A549 (cell line): ENCODE measurements around the gene CEBPB. TPM values are rescaled to one million over a fixed set of nuclear protein-coding genes. Genes with fewer than 3 reads are reported as not detected.

ENCODE experiments used
- ATAC-seq, 2 experiments: fragments of 200-7000 bp in 1 of 2; fragments of >200 bp in 1 of 2; cut with Nextera tagmentation in 1 of 2; cut with Tn5 transposase in 1 of 2; 3 replicates each; pipeline versions ENCODE4 v1.8.0 to v1.9.1; 2018 to 2020; ENCODE audit warnings: mild to moderate bottlenecking in 1 of 2, moderate library complexity in 1 of 2
- CTCF ChIA-PET: fragments of 300-600 bp; sonication (Branson Sonifier 250); formaldehyde crosslinking; extraction: SDS; loops from one replicate; lab custom pipeline; 2021; ENCODE audit warnings: antibody characterized with exemption, inconsistent platforms; lab: Yijun Ruan, JAX
- POLR2A ChIA-PET: fragments of 350-600 bp; formaldehyde crosslinking; extraction: SDS; loops from one replicate; lab custom pipeline; 2021; ENCODE audit warnings: antibody characterized with exemption, inconsistent platforms; lab: Yijun Ruan, JAX
- DNase-seq, 2 experiments: peaks; one replicate each; pipeline versions ENCODE4 v3.0.0 to v3.0.0-alpha.2; 2011 to 2016; ENCODE audit warnings: low read depth in 1 of 2, low spot score in 1 of 2
- FAIRE-seq: peaks from 2 replicates; lab custom pipeline; 2011; peaks lifted over from hg19 to GRCh38; lab: Jason Lieb, UNC
- H3K27ac ChIP-seq, 2 experiments: fragments of >200 bp; sonication (Bioruptor Twin); formaldehyde crosslinking; 3 replicates each; pipeline ENCODE4 v1.5.1; 2016 to 2017
- H3K4me1 ChIP-seq: fragments of >200 bp; sonication (Bioruptor Twin); formaldehyde crosslinking; 3 replicates; pipeline ENCODE4 v1.6.1; 2016
- H3K4me2 ChIP-seq: fragments of >200 bp; sonication (Bioruptor Twin); formaldehyde crosslinking; 3 replicates; pipeline ENCODE4 v1.6.1; 2016
- H3K4me3 ChIP-seq: fragments of >200 bp; sonication (Bioruptor Twin); formaldehyde crosslinking; 3 replicates; pipeline ENCODE4 v1.5.1; 2016
- H3K9me3 ChIP-seq: fragments of >200 bp; sonication (Bioruptor Twin); formaldehyde crosslinking; 3 replicates; pipeline ENCODE4 v1.6.1; 2016
- CEBPB ChIP-seq, 2 experiments: fragments of >200 bp in 1 of 2; sonication (Bioruptor Twin) in 1 of 2; formaldehyde crosslinking in 1 of 2; IDR thresholded peaks; 2 replicates each; pipeline ENCODE4 v1.6.1; 2012 to 2016
- E2F6 ChIP-seq: IDR thresholded peaks from 2 replicates; pipeline ENCODE4 v1.6.1; 2012; ENCODE audit warnings: low read depth, borderline replicate concordance
- GATA3 ChIP-seq: IDR thresholded peaks from 2 replicates; pipeline ENCODE4 v1.6.1; 2012; ENCODE audit warnings: borderline replicate concordance
- JUN ChIP-seq, 2 experiments: fragments of >200 bp; sonication (Bioruptor Twin); formaldehyde crosslinking; IDR thresholded peaks; 2 replicates in 1 of 2; 3 replicates in 1 of 2; pipeline ENCODE4 v1.6.1; 2016 to 2017
- MAX ChIP-seq: IDR thresholded peaks from 2 replicates; pipeline ENCODE4 v1.6.1; 2012
- NFE2L2 ChIP-seq: fragments of 150-350 bp; conservative IDR thresholded peaks from 2 replicates; pipeline ENCODE4 v1.6.1; 2014; ENCODE audit warnings: low read length
- POLR2AphosphoS2 ChIP-seq: conservative IDR thresholded peaks from 2 replicates; pipeline ENCODE4 v1.6.1; 2012; ENCODE audit warnings: low read length, improper control_type of control experiment, inconsistent platforms
- RAD21 ChIP-seq, 2 experiments: fragments of >200 bp in 1 of 2; sonication (Bioruptor Twin) in 1 of 2; formaldehyde crosslinking in 1 of 2; IDR thresholded peaks in 1 of 2; conservative IDR thresholded peaks in 1 of 2; 2 replicates in 1 of 2; 3 replicates in 1 of 2; pipeline ENCODE4 v1.6.1; 2012 to 2018; ENCODE audit warnings: inconsistent platforms in 1 of 2
- RCOR1 ChIP-seq: fragments of 150-350 bp; IDR thresholded peaks from 2 replicates; pipeline ENCODE4 v1.6.1; 2014; ENCODE audit warnings: antibody characterized with exemption, low read length, low read depth
- TFCP2L1 ChIP-seq: fragments of 250-450 bp; sonication (Bioruptor Pico); IDR thresholded peaks from 2 replicates; pipeline ENCODE4 v1.5.0; 2021; ENCODE audit warnings: mild to moderate bottlenecking
- ZNF302 ChIP-seq: fragments of 250-450 bp; sonication (Bioruptor Pico); IDR thresholded peaks from 2 replicates; pipeline ENCODE4 v1.9.0; 2021; ENCODE audit warnings: inconsistent platforms, mild to moderate bottlenecking, moderate library complexity
- WGBS: methylation state at CpG from one replicate; pipeline ENCODE4 v1.1.6; 2017; ENCODE audit errors: missing lambda C conversion rate; 5-methylcytosine and 5-hydroxymethylcytosine counted together
- polyA plus RNA-seq, 4 experiments: library from polyadenylated mRNA; depleted of rRNA in 3 of 4; stranded (reverse); fragments of >200 nt; fragmentation: RNase III in 1 of 4; extraction: RNeasy Plus Mini Kit Qiagen cat#74134 plus additional on column Dnase treatment in 1 of 4; gene quantifications; 2 replicates in 3 of 4; 3 replicates in 1 of 4; pipeline ENCODE4 v1.2.3, GENCODE V29; 2011 to 2017
- TF ChIP-seq, protein P1 (sequence below): fragments of 250-450 bp; sonication (Bioruptor Pico); IDR thresholded peaks from 2 replicates; pipeline ENCODE4 v1.5.0; 2020; ENCODE audit warnings: low read depth, mild to moderate bottlenecking, moderate library complexity
- TF ChIP-seq, protein P2 (sequence below): fragments of >200 bp; sonication (Bioruptor Twin); formaldehyde crosslinking; IDR thresholded peaks from 3 replicates; pipeline ENCODE4 v1.5.1; 2016
- TF ChIP-seq, protein P3 (sequence below): fragments of 450-650 bp; IDR thresholded peaks from 2 replicates; pipeline ENCODE4 v1.6.1; 2014; ENCODE audit warnings: antibody characterized with exemption

The CEBPB gene
- polyA plus RNA-seq, 2 of the 4 experiments (the other 2 are of a cell fraction) = 45.4 to 74.0 TPM

GRCh38 chr20:50192364-50193198 lies 2.0 kb downstream of the CEBPB start (continued):
- TF ChIP-seq, protein P1, sequence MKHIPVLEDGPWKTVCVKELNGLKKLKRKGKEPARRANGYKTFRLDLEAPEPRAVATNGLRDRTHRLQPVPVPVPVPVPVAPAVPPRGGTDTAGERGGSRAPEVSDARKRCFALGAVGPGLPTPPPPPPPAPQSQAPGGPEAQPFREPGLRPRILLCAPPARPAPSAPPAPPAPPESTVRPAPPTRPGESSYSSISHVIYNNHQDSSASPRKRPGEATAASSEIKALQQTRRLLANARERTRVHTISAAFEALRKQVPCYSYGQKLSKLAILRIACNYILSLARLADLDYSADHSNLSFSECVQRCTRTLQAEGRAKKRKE (CRISPR knock-in tag) = no peak
- TF ChIP-seq E2F6 = peak; percentile 51; the same call in 1 of the 2 replicates
- peak in 1 of 2 experiments; percentile 16; a peak in 1 of 5 replicates for TF ChIP-seq JUN (IDR thresholded peaks at IDR 0.05)

DNA sequence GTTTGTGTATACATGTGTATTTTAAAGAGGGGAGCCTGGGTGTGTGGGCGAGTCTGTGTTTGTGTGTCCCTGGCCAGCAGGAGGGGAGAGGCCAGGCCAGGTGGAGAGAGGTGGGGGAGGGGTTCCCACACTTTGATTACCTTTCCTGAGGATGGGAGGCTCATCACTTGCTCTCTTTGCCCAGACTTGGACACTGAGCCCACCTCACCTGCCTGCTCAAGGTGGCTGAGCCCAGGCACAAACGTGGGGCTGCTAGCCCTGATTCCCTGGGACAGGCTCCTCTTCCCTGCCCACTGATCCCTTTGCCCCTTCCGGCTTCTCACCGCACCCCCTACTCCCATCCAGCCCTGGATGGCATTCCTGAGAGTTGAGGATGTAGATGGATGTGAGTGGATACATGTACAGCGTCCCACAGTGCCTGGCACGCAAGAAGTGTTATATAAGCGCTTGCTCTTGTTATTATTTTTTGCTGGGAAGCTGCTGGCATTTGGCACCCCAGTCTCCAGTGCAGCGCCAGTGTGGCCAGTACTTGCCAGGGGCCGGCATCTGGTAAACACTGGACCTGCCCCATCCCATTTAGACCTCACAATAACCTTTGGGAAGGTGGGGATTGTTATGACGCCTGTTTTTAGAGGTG lies 2.7 kb downstream of the CEBPB start:
- Histone ChIP-seq H3K9me3 (peaks cover under 1% of the 10 kb centered on the region; the same call in 1 of the 3 replicates), H3K27ac (peak overlapping the region; percentile 97 to 98), H3K4me2 (peak overlapping the region; percentile 92), H3K4me1 (peaks cover 46% of the 10 kb centered on the region), H3K4me3 (peak overlapping the region; percentile 98)
- ATAC-seq = no peak
- ChIA-PET CTCF (interaction anchor here (1.0 to 4.6 kb wide), 4 partner anchors 24 to 270 kb away, joined by 4 to 26 read pairs (median 4); no protein-coding TSS in a partner anchor), POLR2A (interaction anchor here (0.8 kb wide), 1 partner anchor 115 kb away, joined by 4 read pairs; no protein-coding TSS in a partner anchor)
- DNase-seq = no peak
- WGBS = 9% methylated on average over 10 of the region's 10 CpGs
- no peak for TF ChIP-seq TFCP2L1
- TF ChIP-seq GATA3 = no peak
- TF ChIP-seq RCOR1 = no peak
- peak in 1 of 2 experiments; percentile 34; a peak in 2 of 5 replicates for TF ChIP-seq JUN (IDR thresholded peaks at IDR 0.05)
- no peak for FAIRE-seq

- POLR2A ChIA-PET = interaction anchor here (0.8 kb wide), 1 partner anchor 114 kb away, joined by 4 read pairs; no protein-coding TSS in a partner anchor
- TF ChIP-seq ZNF302 (no peak), GATA3 (no peak), MAX (peak; percentile 46; the same call in 1 of the 2 replicates), POLR2AphosphoS2 (peak; percentile 41; the same call in 1 of the 2 replicates)
- TF ChIP-seq, protein P1 (CRISPR knock-in tag) = 0 out of 2 replicates have a peak, but pooled peaks have one; percentile 37
- Histone ChIP-seq H3K9me3 (peaks cover 6% of the 10 kb centered on the region; the same call in 1 of the 3 replicates), H3K4me3 (peak overlapping the region; percentile 98), H3K4me2 (peak overlapping the region; percentile 92), H3K4me1 (peaks cover 40% of the 10 kb centered on the region), H3K27ac (peak overlapping the region; percentile 97 to 98)
- ATAC-seq (no peak), DNase-seq (peak in 1 of 2 experiments; percentile 31), FAIRE-seq (no peak)
- 34% methylated on average over 12 of the region's 16 CpGs for WGBS
- CTCF ChIA-PET = interaction anchor here (1.0 to 4.6 kb wide), 5 partner anchors 23 to 270 kb away, joined by 4 to 26 read pairs (median 4); no protein-coding TSS in a partner anchor
Observed at GRCh38 chr20:50193836-50194421, 3.3 kb downstream of the CEBPB start.

DNA sequence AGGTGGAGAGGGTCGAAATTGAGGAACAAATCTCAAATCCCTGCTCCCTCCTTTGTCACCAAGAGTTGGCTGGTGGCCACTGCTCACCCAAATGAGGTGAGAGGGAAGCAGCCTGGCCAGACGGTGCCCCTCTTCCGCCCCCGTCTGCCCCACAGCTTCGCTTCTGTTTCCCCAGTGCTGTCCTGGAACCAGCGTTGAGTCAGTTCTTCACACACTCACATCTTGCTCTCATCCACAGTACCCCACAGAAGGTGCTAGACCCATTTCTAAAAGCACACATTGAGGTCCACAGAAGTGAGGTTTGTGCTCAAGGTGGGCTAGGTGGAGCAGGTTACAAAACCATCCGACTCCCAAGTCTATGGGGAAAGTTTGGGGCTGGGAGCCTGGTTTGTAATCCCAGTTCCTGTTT lies 3.8 kb downstream of the CEBPB start:
- Histone ChIP-seq H3K4me2 (peak overlapping the region; percentile 92), H3K27ac (peak overlapping the region; percentile 97 to 98), H3K4me3 (peak overlapping the region; percentile 98), H3K9me3 (peaks cover 11% of the 10 kb centered on the region), H3K4me1 (peaks cover 35% of the 10 kb centered on the region)
- ATAC-seq (no peak), DNase-seq (no peak), FAIRE-seq (no peak)
- ChIA-PET POLR2A (no interaction called here), CTCF (interaction anchor here (1.0 to 4.6 kb wide), 5 partner anchors 23 to 269 kb away, joined by 4 to 26 read pairs (median 4); no protein-coding TSS in a partner anchor)
- 70% methylated on average over 7 of the region's 7 CpGs for WGBS
- TF ChIP-seq CEBPB (IDR thresholded peaks at IDR 0.05) = no peak
- TF ChIP-seq, protein P2, sequence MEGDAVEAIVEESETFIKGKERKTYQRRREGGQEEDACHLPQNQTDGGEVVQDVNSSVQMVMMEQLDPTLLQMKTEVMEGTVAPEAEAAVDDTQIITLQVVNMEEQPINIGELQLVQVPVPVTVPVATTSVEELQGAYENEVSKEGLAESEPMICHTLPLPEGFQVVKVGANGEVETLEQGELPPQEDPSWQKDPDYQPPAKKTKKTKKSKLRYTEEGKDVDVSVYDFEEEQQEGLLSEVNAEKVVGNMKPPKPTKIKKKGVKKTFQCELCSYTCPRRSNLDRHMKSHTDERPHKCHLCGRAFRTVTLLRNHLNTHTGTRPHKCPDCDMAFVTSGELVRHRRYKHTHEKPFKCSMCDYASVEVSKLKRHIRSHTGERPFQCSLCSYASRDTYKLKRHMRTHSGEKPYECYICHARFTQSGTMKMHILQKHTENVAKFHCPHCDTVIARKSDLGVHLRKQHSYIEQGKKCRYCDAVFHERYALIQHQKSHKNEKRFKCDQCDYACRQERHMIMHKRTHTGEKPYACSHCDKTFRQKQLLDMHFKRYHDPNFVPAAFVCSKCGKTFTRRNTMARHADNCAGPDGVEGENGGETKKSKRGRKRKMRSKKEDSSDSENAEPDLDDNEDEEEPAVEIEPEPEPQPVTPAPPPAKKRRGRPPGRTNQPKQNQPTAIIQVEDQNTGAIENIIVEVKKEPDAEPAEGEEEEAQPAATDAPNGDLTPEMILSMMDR = no peak
- no peak for TF ChIP-seq RAD21 (conservative IDR thresholded peaks at IDR 0.05 in 1 of 2, IDR thresholded peaks at IDR 0.05 in 1 of 2)
- no peak for TF ChIP-seq NFE2L2
- peak; percentile 15 to 44; a peak in 3 of 5 replicates for TF ChIP-seq JUN (IDR thresholded peaks at IDR 0.05)
- TF ChIP-seq POLR2AphosphoS2 = 0 out of 2 replicates have a peak, but pooled peaks have one; percentile 12
- TF ChIP-seq, protein P3, sequence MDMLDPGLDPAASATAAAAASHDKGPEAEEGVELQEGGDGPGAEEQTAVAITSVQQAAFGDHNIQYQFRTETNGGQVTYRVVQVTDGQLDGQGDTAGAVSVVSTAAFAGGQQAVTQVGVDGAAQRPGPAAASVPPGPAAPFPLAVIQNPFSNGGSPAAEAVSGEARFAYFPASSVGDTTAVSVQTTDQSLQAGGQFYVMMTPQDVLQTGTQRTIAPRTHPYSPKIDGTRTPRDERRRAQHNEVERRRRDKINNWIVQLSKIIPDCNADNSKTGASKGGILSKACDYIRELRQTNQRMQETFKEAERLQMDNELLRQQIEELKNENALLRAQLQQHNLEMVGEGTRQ = no peak
